ENCODE measurements around the gene PAQR8.

GRCh38 chr6:52356017-52356416 is 5.9 kb upstream of the PAQR8 start:
- TF ChIP-seq EZH2 (IDR thresholded peaks at IDR 0.05; ENCODE audit: low read length, missing control alignments) (no peak), CTCF (conservative IDR thresholded peaks at IDR 0.05 in 1 of 2, IDR thresholded peaks at IDR 0.05 in 1 of 2; ENCODE audit: low read depth in 1 of 2, low read length in 2 of 2) (no peak)
